DMS153 (cell line): ENCODE results near the gene MAST4.

Experiments
- DNase-seq: peaks from one replicate; lab custom pipeline; 2025; lab: John Stamatoyannopoulos, UW

Gene MAST4

GRCh38 chr5:66843065-66843464 lies 246.9 kb downstream of the MAST4 start:
- DNase-seq: no peak

DNA sequence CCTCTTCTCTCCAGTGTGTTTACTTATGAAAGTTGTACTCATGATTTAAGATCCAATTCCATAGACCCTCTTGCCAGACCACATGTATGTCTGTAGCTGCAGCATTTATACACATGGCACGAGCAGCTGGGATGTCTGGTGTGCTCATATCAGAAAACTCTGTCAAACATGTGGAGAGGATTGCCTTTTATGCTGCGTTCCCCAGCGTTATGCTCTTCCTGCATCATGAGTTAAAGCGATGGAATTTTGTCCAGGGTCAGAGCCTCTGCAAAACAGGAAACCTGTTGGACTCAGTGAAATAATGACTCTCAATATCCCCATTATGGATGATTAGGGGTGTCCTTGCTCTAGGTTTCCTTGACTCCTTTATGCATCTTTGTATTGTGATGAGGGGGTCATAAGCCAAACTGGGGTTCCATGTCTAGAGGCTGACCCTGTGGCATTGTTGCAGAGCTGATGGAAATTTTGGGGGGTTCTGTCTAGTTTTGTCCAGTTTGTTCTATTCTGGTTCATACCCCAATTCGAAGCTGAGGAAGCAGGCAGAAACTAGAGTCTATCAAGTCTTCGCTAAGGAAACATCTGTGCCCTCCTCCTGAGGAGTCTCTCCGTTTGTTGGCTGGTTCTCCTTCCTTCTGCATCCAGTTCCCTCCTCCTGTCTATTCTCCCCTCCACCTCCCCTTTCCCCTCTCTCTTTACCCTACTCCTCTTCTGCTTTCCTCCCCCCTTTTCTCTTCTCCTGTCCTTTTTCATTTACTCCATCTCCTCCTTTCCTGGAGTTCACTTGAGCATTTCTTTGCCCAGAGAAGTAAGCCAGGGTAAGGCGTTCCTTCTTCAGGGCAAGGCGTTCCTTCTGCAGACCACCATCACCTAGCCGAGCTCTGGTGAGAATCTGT lies 252.8 kb downstream of the MAST4 start:
- DNase-seq: no peak

GRCh38 chr5:66849803-66850202 lies 253.6 kb downstream of the MAST4 start:
- no peak for DNase-seq

GRCh38 chr5:66850354-66851075 lies 254.3 kb downstream of the MAST4 start:
- DNase-seq: no peak

DNA sequence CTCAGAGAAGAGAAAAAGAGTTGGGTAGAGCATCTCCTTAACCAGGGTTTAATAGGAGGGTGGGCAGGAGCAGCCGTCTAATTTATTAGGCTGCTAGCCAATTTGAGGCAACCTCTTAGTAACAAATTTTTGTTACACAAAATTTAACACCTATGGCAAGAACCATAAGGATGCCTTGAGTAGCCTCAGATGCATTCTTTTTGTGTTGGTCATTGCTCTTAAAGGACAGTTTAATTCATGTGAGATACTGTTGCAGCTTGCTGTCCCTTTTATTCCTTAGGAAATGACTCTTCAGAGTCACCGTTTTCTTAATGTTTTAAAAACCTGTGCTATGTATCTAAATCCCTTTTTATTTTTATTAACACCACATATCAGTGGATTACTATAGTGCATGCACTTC lies 255.1 kb downstream of the MAST4 start:
- no peak for DNase-seq

GRCh38 chr5:66854416-66854815 lies 258.2 kb downstream of the MAST4 start:
- no peak for DNase-seq

DNA sequence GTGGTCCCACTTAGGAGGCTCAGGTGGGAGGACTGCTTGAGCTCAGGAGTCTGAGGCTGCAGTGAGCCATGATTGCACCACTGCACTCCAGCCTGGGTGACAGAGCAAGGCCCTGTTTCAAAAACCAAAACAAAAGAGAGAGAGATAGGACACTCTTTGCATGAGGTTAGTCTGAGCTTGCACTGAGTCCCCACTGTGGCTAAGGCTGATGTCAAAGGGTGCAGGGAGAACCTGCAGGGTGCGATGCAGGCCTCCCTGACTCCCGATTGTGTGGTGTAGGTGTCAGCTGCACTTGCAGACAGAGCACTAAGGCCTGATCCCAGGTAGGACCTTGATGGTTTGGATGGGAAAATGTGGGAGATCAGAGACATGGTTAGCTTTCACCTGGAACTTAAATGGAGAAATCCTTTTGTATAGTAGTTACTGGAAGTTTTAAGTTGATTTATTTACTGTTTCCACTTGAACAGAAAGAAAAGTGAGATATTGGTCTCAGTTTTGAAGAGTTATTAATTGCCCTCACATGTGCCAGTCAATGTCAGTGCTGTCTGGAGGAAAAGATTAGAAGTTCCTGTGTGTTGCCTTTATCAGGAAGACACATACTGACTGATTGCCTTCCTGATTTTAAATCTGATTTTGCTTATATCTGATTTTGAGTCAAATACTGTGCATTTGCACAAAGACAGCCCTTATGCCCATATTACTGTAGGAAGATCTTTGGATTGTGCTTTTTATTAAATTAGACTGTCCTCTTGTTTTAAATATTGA lies 260.0 kb downstream of the MAST4 start:
- no peak for DNase-seq

DNA sequence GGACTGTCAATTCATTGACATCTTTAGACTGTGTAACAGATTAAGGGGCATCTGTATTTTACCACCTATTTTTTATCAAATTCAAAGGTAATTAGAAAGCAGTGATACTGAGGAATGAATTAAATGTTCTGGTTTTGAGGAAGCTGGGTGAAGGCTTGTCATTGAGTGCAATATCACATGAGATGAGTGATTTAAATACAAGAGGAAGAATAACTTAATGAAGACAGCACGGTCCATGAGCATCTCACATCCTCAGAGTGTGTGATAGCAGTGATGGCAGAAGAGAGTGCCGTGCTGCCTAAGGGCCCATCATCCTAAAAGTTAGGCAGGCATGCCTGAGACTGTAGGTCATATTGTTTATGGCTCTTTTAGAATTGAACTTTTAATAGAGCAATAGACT lies 263.3 kb downstream of the MAST4 start:
- no peak for DNase-seq

GRCh38 chr5:66860199-66860975 lies 264.2 kb downstream of the MAST4 start:
- no peak for DNase-seq

DNA sequence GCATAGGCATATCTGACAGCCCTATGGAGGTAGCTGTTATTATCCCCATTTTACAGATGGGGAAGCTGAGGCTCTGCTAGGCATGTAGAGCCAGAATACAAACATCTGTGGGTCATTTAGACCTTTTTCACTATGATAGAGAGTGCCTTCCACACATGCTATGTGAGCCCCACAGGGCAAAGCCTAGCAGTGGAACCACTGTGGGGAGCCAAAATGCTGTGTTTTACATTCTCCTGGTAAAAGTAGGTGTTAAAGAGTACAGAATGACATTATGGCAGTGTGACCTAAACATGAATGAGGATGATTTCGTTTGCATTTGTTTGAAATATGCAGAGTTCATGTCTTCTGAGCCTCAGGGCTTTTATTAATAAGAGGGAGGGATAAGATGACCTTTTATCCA lies 265.2 kb downstream of the MAST4 start:
- DNase-seq: no peak

DNA sequence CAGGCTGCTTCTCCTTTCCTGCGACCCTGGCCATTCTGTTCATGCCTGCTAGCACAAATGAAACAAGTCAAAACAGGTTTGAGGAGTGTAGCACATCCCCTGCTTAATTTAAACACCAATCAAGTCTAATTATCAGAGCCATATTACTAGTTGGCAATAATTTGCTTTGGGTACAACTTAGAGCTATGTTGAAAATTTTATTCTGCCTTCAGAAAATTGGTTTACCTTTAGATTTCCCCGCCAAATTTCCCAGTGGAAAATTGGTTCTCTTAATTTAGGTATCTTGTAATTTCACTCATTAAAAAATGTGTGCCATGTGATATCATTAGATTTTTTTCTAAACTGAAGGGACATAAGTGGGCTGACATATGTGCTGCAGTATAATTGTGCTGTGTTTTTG lies 265.8 kb downstream of the MAST4 start:
- no peak for DNase-seq

DNA sequence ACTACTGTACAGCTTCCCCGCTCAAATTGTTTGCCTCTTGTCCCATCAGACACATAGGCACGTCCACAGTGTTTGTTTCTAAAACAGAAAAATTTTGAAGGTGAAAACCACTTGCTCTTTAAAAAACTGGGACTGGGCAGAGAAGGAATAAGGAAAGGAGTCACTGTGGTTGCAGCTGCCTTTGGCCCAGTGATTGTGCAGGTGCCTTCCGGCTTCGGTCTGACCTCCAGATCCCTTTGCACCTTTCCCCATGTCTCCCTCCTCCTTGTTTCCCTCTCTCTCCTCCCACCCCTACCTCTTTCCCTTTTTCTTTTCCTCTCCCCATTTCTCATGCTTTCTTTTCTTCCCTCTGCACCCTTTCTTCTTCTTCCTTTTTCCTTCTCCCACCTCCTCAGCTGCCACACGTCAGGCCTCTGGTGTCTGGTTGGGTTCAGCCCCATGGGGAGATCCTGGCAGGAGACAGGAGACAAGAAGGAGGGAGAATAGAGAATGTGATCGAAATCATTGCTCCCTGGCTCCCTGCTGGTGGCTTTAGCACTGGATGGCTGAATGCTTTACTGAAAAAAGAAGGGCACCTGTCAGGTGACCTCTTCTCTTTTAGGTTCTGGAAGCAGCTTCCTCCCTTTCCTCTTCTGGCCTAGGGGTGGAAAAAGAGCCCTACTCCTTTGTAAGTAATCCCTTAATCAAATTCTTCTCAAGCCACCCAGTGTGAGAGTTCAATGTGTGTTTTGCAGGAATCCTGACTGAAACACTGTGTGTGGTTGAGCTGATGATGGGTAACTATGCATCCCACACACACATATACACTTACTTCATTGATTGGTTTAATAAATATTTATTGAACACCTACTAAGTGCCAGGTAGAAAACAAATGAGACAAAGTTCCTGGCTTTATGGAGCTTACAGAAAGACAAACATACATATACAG lies 267.3 kb downstream of the MAST4 start:
- no peak for DNase-seq

GRCh38 chr5:66864240-66864884 lies 268.2 kb downstream of the MAST4 start:
- no peak for DNase-seq

DNA sequence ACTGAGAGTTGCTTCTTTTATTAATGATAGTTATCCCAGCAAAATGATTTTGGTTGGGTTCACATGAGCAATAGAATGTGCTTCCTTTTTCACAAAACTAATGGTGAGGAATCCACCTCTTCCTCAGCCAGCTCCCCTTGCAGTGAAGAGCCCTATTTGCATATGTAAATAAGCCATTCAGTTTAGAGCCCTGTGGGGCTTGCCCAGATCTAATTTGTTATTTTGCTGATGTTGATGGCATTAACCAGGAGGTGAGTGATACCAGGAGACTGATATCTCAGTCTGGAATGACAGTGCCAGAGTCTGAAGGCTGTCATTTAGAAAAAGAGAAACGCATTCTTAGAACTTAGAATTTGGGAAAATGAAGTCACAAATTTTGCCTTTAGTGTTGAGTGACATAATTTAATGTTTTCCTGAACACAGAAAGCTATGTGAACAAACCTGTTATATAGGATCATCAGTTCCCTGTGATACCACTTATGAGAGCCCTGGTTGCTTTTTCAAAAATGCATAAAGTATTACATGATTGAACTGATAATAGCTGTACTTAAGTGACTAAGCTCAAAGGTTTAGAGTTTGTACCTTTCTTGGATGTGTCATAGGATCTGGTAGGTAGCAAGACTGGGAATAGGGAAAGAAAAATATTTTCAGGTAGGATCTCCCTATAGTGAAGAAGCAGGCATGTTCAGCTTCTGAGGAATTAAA lies 271.6 kb downstream of the MAST4 start:
- no peak for DNase-seq

DNA sequence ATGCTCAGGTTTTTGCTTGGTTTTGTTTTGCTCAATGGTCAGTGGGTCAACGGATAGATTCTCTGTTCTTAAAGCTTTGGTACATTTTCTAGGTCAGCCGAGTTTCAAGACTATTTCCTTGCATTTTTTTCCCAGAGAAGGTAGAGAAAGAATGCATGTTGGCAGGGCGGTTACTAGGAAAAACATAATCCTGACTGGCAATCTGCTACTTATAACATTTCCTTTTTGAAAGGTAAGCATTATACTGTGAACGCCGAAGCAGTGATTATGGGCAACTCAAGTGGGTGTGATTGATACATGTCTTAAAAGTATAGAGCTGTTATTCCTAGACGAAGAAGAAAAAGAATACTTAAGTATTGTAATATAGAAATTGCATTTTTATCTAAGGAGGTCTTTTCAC lies 273.2 kb downstream of the MAST4 start:
- no peak for DNase-seq

GRCh38 chr5:66870708-66871107 lies 274.5 kb downstream of the MAST4 start:
- DNase-seq: no peak

- DNase-seq: no peak
Observed at GRCh38 chr5:66871651-66872050, 275.5 kb downstream of the MAST4 start.

GRCh38 chr5:66872736-66873331 lies 276.6 kb downstream of the MAST4 start:
- no peak for DNase-seq

GRCh38 chr5:66874004-66874403 lies 277.8 kb downstream of the MAST4 start:
- DNase-seq: no peak
